GM21447 (cell line): ENCODE measurements around the gene NECAB2.

Experiments used
- ATAC-seq: cut with Tn5 transposase; IDR thresholded peaks from one replicate; pipeline ENCODE4 v1.9.1; 2021; ENCODE audit not compliant: unreplicated experiment

Gene NECAB2

DNA sequence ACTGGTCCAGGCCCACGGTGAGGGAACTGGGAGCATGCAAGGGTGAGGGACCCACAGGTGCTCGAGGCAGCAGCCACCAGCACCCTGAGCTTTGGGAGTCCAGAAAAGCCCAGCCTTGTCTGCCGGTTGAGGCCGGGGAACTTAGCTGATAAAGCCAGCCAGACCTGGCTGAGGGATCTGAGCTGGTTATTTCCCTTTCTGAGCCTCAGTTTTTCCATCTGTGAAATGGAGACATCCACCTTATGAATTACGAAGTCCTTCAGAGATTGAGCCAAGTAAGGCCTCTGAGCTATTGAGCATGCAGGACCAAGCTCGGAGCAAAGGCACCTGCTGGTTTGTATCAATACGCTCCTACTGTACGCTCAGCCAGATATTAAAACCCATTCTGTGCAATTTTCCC is 13.8 kb downstream of the NECAB2 start:
- no peak for ATAC-seq

DNA sequence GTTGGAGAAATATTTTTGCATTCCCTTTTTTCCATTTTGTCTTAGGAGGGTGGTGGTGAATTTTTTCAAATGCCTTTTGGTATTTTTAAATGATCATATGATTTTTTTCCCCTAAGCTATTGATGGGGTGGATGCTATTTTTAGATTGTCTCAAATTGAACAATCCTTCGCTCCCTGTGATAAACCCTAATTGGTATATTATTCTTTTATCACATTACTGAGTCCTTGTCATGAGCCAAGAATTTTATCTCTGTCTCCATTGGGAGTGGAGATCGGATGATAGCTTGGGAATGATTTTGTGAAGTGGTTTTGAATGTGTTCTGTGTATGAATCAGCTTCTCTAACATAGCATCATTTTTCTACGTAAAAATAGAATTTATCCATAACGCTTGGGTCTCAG is 15.4 kb downstream of the NECAB2 start:
- ATAC-seq, result no peak

DNA sequence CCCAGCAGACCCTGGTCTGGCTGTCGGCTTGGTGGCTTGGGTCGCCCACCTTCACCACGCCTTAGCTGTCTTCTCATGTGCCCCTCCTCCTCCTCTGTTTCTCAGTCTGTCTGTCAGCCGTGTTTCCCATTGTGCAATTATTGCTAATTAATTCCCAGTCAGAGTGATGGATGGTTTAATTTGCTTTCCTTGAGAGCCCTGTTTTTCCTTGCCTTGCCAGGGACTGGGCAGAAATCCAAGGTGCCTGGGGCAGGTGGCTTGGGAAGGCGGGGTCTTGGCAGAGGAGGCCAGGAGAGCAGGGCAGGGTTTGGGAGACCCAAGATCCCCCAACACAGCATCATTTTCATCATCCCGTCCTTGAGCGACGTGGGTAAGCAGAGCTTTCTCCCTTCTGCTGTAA is 21.3 kb downstream of the NECAB2 start:
- ATAC-seq, result no peak

DNA sequence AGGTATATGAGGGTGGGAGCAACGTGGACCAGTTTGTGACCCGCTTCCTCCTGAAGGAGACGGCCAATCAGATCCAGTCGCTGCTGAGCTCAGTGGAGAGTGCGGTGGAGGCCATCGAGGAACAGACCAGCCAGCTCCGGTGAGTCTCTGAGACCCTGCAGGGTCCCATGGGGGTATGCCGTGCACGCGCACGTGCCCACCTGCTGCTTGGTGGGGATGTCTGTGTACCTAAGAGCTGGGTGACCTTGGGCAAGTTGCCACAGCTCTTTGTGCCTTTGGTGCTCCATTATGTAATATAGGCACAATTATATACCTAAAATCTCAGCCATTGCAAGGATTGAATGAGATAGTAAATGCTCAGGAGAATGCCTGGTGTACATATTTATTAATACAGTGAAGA is 22.4 kb downstream of the NECAB2 start:
- ATAC-seq, result no peak

DNA sequence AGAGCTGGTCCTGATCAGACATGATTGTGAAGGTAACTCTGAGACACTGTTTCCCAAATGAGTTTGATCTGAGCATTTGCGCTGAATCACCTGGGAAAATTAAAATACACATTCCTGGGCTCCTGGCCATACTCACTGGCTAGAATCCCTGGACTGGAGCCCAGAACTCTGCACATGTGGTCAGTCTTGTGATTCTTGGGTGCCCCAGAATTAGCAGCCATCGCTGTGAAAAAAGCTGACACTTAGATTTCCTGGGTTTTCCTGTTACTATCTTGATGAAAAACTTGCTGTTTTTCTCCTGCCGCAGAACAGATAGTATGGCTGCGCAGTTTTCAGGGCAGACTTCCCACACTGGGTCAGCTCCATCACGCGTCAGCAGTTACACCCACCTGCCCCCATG is 24.6 kb downstream of the NECAB2 start:
- no peak for ATAC-seq

DNA sequence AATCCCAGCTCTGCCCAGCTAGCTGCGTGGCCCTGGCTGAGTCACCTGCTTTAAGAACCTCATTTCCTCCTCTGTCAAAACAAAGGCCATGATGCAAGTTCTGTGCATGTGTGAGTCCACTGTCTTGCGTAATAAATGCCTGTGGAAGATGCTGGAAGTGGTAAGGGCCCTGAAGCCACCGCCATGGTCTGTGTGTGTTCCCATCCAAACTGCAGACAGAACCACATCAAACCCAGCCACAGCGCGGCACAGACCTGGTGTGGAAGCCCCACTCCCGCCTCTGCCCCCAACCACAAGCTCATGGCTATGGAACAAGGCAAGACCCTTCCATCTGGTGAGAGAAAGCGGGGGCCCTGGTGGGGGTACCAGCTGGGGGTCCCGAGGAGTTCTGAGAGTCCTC is 26.0 kb downstream of the NECAB2 start:
- no peak for ATAC-seq

DNA sequence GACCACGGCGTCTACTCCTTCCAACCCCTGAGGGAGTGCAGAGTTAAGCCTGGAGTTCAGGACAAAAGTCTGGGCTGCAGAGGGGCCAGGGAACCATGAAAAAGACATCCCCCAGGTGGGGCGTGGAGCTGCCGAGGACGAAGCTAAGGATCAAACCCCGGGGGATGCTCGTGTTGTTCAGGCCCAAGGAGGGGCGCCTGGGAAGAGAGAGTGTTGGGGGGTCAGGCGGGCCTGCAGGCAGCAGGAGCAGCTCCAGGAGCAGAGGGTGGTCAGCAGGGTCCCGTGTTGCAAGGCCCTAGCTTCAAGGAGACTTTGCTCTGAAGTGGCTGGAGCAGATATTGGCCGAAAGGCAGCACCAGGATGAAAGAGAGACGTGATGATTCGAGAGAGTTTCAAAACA is 26.7 kb downstream of the NECAB2 start:
- ATAC-seq, result no peak

DNA sequence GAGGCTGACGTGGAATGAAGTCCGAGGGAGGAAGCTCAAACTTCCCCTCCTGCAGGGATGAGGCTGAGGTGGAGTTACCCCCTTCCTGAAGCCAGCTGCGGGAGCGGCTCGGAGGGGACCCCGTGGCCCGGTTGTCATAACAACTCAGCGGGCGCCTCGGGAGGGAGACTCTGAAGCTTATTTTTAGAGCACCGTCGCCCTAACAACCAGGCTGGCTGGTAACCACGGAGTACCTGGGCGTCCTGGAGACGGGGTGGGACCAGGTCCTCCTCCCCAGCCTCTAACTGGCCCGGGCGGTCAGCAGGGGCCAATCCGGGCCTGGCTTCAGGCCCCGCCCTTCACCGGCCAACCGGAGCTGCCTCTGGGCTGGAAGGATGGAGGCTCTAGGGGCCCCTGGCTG is 27.7 kb downstream of the NECAB2 start:
- ATAC-seq, result no peak

DNA sequence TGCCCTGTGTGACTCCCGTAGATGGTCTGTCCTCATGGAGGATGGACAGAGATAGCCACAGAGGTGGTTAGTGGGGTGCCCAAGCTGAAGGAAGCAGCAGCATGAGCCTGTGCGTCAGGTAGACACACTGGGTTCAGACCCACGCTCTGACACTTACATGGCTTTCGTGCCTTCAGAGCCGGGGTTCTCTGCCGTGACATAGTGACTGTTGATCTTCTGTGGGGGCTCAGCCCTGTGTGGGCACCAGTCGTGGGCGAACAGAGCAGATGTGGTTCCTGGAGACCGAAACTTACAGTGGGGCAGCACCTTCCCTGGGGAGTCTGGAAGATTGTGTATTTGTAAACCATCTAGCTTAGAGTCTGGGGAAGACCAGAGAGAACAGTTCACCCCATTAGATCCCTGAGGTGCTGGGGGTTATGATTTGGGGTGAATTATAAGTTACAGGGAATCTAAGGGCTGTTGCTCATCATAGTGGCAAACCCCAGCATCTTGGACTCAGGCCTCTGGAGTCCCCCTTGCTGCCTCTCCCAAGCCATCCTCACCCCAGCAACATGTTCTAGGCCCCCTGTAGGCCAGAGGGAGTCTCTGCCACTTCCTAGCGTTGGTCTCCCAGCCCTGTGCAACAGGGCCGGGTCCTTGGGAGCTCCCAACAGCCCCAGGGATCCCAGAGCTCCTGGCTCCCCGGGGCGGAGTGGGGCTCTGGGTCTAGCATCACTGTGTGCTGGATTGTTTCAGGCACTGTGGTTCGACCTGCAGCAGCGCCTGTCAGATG is 28.6 kb downstream of the NECAB2 start:
- ATAC-seq, result no peak

DNA sequence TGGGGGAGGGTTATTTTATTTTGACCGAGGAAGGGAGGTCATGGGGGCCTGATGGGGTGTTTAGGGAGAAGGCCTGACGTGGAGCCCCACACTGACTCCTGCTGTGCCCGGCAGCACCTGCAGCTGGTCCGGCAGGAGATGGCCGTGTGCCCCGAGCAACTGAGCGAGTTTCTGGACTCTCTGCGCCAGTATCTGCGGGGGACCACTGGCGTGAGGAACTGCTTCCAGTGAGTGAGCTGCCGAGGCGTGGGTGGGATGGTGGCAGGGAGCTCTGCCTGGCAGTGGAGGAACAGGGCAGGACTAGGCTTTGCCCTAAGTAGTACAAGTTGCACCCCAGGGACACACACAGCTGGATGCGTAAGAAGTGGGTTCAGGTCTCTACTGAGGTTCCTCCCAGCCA is 30.0 kb downstream of the NECAB2 start:
- no peak for ATAC-seq

DNA sequence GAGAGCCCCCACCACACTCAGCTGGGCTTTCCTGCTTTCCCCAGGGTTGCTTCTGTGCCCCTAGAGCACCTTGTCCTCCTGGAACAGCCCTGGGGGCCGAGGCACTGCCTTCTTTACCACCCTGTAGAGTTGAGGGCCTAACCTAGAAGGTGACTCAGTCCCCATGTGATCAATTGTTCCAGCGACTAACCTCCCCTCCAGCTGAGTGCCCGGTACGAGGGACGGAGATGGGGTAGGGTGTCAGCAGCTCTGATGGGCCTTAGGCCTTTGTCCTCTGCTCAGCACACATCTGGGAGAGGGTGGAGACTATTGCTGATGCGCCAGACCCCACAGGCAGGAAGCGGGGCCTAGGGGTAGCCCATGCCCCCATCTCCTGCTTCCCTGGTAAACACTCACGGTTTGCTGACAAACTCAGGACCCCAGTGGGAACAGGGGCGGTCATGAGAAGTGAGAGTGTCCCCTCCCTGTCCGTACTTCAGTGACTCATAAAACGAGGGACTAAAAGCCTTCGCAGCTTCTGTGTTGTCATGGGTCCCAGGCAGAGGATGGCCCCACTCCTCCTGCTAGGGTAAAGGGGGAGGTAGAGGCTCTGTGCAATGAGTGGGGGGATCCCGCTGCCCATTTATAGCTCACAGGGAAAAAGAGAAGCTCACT is 33.1 kb downstream of the NECAB2 start:
- ATAC-seq, result no peak

DNA sequence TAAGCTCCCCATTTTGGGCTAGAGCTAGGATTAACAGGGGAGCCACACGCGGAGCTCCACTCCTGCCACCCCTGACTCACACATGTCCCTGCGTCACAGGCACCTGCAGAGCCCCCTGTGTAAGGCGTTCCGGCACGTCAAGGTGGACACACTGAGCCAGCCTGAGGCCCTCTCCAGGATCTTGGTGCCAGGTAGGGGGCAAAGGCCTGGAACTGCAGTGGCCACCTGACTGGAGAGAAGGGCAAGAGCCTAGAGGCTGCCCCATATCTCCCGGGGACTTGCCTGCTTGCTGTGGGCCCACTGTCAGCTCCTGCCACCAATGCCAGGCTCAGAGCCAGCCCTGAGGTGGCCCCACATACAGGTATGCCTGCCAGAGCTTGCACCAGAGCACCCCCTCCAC is 33.7 kb downstream of the NECAB2 start:
- ATAC-seq, result no peak

DNA sequence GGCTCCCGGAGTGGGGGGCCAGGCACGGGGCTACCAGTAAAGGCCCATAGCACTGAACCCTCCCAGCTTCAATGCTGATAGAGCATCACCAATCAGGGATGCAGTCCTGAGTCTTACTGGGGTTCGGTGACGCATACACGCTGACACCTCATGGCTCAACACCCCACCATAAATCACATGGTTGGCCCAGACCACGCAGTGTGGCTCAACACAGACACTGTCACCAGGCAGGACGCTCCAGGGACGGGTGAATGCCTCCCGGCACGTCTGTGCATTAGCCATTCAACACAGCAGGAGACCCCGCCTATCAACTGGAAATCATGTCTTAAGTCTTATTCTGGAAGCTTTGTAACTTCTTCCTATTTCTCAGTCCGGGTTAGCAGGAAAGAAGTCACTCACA is 35.0 kb downstream of the NECAB2 start:
- no peak for ATAC-seq

DNA sequence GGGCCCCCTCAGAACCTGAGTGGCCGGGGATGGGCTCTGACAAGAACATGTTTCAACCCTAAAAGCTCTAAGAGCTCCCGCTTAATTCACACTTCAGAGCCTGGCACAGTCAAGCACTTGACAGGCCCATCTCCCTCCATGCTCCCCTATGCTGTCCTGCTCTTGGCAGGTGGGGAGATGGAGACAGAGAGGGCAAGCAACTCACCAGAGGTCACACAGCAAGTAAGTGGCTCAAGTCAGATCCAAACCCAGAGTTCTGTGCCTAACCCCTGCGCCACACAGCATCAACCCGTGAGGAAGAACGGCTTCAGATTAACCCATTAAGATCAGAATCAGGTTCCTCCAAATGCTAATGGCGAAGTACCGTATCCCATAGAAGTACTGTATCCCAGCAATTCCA is 36.4 kb downstream of the NECAB2 start:
- no peak for ATAC-seq

DNA sequence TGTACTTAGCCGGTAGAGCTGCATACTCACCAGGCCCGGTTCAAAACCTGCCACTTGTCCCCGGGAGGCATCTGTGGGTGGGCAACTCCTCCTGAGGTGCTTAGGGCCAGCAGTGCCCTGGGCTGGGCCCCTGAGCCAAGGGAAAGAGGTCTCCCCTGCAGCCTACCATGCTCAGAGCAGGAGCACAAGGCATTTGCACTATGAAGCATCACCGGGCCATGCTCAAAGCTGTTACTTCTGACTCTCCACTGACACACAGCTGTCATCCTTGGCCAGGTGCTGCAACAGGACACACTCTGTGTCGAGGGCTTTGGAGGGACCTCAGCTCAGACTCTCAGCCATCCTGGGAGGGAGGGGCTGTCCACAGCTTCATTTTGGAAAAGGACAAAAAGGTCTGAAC is 37.3 kb downstream of the NECAB2 start:
- ATAC-seq, result no peak

DNA sequence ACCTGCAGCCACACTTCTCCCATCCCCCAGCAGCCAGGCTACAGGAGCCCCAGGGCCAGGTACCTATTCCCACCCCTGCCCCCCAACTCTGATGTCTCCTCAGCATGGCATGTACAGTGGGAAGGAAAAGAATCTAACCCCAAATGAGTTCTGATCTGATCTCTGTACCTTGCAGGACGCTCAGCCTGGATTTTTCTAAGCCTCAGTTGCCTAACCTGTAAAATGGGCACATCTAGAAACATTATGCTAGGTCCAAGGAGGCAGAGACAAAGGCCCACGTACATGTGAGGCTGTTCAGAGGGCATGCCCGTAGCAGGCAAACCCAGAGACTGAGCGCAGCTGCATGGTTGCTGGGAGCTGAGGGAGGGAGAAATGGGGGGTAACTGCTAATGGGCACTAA is 39.5 kb downstream of the NECAB2 start:
- no peak for ATAC-seq

DNA sequence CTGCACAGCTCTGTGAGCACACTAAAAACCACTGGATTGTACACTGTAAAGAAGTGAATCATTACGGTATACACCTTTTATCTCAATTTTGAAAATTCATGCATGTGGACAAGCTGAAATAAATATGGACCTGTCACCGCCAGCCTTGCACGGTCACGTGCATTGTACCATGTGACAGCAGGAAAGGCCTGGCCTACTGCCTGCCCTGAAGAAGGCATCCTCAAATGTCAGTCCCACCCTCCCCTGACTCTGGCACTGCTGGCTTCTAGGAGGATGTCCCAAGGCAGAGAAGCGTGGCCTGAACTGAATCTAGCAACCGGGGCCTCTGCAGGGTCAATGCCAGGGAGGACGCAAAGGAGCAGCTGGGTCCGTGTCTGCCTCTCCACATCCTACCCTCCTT is 39.9 kb downstream of the NECAB2 start:
- no peak for ATAC-seq

DNA sequence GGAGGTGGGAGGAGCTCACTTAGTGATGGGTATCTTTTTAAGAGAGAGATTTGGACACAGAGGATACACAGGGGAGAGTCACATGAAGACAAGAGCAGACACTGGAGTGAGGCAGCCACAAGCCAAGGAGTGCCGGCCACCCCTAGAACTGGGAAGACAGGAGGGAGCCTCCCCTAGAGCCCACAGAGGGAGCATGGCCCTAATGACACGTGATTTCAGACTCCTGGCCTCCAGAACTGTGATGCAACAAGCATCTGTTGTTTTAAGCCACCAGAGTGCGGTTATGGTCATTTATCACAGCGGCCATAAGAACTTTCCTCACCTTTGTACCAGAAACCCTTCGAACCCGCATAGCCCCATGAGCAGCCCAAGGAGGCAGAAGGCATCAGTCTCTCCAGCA is 41.2 kb downstream of the NECAB2 start:
- no peak for ATAC-seq

DNA sequence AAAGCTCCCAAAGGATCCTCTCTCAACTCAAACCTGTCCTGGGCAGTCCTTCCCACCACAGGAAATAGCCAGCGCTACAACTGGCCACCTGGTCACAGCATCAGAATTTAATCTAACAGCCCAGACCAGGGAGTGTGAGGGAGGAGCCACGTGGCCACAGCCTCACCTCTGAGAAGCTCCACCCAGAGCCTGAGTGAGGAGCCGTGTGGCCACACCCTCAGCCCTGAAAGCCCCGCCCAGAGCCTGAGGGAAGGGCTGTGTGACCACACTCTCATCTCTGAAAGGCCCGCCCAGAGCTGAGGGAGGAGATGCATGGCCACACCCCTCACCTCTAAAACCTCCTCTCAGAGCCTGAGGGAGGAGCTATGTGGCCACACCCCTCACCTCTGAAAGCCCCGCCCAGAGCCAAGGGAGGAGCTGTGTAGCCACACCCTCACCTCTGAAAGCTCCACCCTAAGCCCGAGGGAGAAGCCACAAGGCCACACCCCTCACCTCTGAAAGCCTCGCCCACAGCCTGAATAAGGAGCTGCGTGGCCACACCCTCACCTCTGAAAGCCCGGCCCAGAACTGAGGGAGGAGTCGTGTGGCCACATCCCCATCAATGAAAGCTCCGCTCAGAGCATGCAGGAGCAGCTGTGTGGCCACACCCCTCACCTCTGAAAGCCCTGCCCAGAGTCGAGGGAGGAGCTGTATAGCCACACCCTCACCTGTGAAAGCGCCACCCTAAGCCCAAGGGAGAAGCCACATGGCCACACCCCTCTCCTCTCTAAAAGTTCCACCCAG is 45.9 kb downstream of the NECAB2 start:
- ATAC-seq, result peak; percentile 84

DNA sequence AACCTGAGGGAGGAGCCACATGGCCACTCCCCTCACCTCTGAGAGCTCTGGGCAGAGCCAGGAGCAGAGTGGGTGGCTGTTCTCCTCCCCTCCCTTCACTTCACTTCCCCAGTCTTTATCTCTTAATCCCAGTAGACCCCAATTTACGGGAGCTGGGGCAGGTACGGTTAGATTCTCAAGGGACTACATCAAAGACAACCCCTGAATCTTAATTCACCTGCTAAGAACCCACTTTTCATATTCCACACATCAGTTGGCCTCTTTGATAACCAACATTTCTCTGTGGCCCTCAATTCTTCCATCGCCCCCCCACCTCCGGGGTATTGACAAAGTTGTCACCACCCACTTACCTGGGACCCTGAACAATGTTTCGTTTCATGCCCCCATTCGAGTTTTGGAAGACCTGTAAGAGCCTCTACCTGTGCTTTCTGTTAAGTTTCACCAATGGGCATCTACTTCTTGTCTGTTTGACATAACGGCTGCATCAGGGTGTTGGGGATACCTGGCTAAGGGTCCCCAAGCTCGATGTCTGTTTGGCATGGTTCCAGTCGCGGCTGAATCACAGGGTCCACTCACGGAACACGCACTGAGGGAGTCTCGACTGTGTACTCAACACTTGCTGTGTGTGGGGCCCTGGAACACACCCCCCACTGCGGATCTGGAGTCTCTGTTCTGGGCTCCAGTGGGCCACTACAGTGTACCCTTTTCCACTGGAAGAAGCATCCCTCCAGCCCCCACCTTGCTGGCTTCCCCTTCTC is 46.7 kb downstream of the NECAB2 start:
- ATAC-seq, result no peak

DNA sequence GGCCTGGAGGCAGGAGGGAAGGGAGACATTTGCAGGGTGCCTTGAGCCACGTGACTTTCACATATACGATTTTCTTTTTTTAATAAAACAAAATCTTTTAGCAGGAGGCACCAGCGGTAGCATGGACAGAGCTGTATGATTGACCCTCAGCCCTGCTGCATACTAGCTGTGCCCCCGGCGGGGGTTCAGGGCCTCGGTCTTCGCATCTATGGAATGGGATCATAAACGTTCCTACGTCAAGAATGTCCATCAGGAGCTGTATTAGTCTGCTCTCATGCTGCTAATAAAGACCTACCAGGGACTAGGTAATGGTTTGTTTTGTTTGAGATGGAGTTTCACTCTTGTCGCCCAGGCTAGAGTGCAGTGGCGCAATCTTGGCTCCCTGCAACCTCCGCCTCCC is 47.4 kb downstream of the NECAB2 start:
- no peak for ATAC-seq
